ENCODE measurements around the gene C16orf74.

C16orf74 gene

DNA sequence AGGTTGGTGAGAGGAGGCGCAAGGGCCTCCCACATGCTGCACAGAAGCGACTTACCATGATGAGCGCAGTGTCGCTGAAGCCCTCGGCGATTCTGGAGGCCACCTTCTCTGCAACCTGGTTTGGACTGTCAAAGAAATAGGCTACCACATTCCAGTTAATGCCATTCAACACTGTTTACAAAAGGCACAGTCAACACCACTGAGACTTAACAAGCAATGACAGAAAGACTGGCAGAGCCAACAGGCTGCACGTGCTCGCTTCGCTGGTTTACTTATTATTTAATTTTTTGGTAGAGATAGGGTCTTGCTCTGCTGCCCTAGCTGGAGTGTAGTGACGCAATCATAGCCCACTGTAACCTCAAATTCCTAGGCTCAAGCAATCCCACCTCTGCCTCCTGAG is 30.3 kb upstream of the C16orf74 start:
- TF ChIP-seq, protein P1, sequence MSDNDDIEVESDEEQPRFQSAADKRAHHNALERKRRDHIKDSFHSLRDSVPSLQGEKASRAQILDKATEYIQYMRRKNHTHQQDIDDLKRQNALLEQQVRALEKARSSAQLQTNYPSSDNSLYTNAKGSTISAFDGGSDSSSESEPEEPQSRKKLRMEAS (IDR thresholded peaks at IDR 0.05; ENCODE audit: low read depth, low read length) = no peak
- TF ChIP-seq POLR2A (IDR thresholded peaks at IDR 0.05; ENCODE audit: extremely low read depth, insufficient read length) (no peak), MYC (IDR thresholded peaks at IDR 0.05; ENCODE audit: low read depth, low read length) (no peak)
- TF ChIP-seq, protein P2, sequence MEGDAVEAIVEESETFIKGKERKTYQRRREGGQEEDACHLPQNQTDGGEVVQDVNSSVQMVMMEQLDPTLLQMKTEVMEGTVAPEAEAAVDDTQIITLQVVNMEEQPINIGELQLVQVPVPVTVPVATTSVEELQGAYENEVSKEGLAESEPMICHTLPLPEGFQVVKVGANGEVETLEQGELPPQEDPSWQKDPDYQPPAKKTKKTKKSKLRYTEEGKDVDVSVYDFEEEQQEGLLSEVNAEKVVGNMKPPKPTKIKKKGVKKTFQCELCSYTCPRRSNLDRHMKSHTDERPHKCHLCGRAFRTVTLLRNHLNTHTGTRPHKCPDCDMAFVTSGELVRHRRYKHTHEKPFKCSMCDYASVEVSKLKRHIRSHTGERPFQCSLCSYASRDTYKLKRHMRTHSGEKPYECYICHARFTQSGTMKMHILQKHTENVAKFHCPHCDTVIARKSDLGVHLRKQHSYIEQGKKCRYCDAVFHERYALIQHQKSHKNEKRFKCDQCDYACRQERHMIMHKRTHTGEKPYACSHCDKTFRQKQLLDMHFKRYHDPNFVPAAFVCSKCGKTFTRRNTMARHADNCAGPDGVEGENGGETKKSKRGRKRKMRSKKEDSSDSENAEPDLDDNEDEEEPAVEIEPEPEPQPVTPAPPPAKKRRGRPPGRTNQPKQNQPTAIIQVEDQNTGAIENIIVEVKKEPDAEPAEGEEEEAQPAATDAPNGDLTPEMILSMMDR (IDR thresholded peaks at IDR 0.05; ENCODE audit: low read depth, low read length) = no peak

GRCh38 chr16:85780281-85780680 is 29.4 kb upstream of the C16orf74 start:
- no peak overlapping the region for H3K4me3 ChIP-seq (ENCODE audit: low read depth, low read length)
- TF ChIP-seq, protein P1 (IDR thresholded peaks at IDR 0.05; ENCODE audit: low read depth, low read length) = no peak
- no peak for TF ChIP-seq POLR2A (IDR thresholded peaks at IDR 0.05; ENCODE audit: extremely low read depth, insufficient read length)
- TF ChIP-seq, protein P2 (IDR thresholded peaks at IDR 0.05; ENCODE audit: low read depth, low read length) = no peak
- TF ChIP-seq MYC (IDR thresholded peaks at IDR 0.05; ENCODE audit: low read depth, low read length) = no peak
- DNase-seq (ENCODE audit: low read depth) = no peak

More for the DNA sequence above, 30.3 kb upstream of the C16orf74 start:
- no peak for DNase-seq (ENCODE audit: low read depth)
- H3K4me3 ChIP-seq (ENCODE audit: low read depth, low read length) = no peak overlapping the region

DNA sequence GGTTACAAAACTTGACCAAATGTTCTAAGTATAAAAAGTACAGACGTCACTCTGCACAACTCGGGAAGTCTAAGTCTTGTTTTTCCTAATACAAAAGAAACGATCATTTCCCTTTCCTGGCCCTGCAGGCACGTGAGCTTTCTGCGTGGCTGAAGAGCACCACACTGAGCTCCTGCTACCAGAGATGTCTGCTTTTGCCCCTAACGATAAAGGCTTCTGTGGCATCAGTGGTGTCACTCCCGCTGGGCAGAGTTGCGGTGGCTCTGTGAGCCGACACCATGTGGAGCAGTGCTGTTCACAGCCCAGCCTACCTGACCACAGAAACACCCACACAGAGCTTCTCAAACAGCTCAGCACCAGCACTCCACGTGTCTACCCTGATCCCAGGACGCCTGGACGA is 28.0 kb upstream of the C16orf74 start:
- TF ChIP-seq, protein P1 (IDR thresholded peaks at IDR 0.05; ENCODE audit: low read depth, low read length) = peak; percentile 97
- no peak for TF ChIP-seq POLR2A (IDR thresholded peaks at IDR 0.05; ENCODE audit: extremely low read depth, insufficient read length)
- TF ChIP-seq, protein P2 (IDR thresholded peaks at IDR 0.05; ENCODE audit: low read depth, low read length) = no peak
- peak; percentile 97 for TF ChIP-seq MYC (IDR thresholded peaks at IDR 0.05; ENCODE audit: low read depth, low read length)
- peak; percentile 99 for DNase-seq (ENCODE audit: low read depth)
- no peak overlapping the region for H3K4me3 ChIP-seq (ENCODE audit: low read depth, low read length)

DNA sequence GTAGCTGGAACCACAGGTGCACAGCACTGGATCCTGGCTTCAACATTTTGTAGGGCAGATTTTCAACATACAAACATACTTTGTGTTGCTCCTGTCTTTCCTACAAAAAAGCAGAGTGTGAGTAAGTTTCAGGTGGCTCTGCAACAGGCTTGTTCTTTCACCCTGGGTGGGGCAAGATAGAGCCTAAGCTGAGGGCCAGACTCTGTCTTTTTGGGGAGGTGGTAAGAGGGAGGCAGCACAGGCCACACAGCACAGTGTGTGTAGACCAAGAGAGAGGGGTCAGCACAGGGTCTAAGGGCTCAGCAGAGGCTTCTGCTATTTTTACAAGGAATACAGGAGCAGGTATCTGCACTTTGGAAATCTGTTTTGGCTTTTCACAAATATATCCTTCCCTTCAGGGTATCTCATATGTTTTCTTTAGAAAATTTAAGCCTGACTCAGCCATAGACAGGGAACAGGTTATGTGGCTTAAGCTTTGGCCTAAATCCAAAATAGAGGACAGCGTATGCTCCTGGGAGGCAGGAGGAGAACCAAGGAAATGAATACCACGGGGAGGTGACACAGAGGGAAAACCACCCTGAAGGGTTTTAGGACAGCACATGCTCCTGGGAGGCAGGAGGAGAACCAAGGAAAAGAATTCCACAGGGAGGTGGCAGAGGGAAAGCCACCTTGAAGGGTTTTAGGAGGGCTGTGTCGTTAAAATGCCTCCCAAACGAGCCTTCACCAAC is 26.9 kb upstream of the C16orf74 start:
- H3K4me3 ChIP-seq (ENCODE audit: low read depth, low read length) = no peak overlapping the region
- no peak for TF ChIP-seq MYC (IDR thresholded peaks at IDR 0.05; ENCODE audit: low read depth, low read length)
- TF ChIP-seq, protein P1 (IDR thresholded peaks at IDR 0.05; ENCODE audit: low read depth, low read length) = no peak
- TF ChIP-seq, protein P2 (IDR thresholded peaks at IDR 0.05; ENCODE audit: low read depth, low read length) = no peak
- no peak for TF ChIP-seq POLR2A (IDR thresholded peaks at IDR 0.05; ENCODE audit: extremely low read depth, insufficient read length)
- no peak for DNase-seq (ENCODE audit: low read depth)

- H3K4me3 ChIP-seq (ENCODE audit: low read depth, low read length) = no peak overlapping the region
- DNase-seq (ENCODE audit: low read depth) = no peak
- TF ChIP-seq, protein P2 (IDR thresholded peaks at IDR 0.05; ENCODE audit: low read depth, low read length) = no peak
- TF ChIP-seq, protein P1 (IDR thresholded peaks at IDR 0.05; ENCODE audit: low read depth, low read length) = no peak
- TF ChIP-seq POLR2A (IDR thresholded peaks at IDR 0.05; ENCODE audit: extremely low read depth, insufficient read length) (no peak), MYC (IDR thresholded peaks at IDR 0.05; ENCODE audit: low read depth, low read length) (no peak)
These were observed 23.9 kb upstream of the C16orf74 start for GRCh38 chr16:85774811-85775210.

All from NB4 (cell line).